Tibial nerve (tissue), 4 donors: Measurements from ENCODE around the gene MPHOSPH10.

Source experiments
- CTCF ChIP-seq, 5 experiments: fragments of 200-600 bp in 3 of 5; fragments of 450-650 bp in 2 of 5; sonication (generic) in 3 of 5; IDR thresholded peaks; one replicate each; pipeline ENCODE4 v1.5.1; 2016 to 2019; ENCODE audit warnings: antibody characterized with exemption in 5 of 5, mild to moderate bottlenecking in 3 of 5, moderate library complexity in 2 of 5
- EP300 ChIP-seq, 2 donors: sonication (generic); formaldehyde crosslinking; IDR thresholded peaks; one replicate each; pipeline ENCODE4 v1.6.1; 2017; ENCODE audit warnings: antibody characterized with exemption in 2 of 2, mild to moderate bottlenecking in 1 of 2
- POLR2A ChIP-seq, 2 donors: fragments of 450-650 bp; IDR thresholded peaks; one replicate each; pipeline ENCODE4 v1.6.1; 2017; ENCODE audit warnings: antibody characterized with exemption in 2 of 2, mild to moderate bottlenecking in 2 of 2, moderate library complexity in 2 of 2

GRCh38 chr2:71120195-71120594 lies 10.2 kb upstream of the MPHOSPH10 start:
- TF ChIP-seq CTCF (IDR thresholded peaks at IDR 0.05) (no peak), EP300 (IDR thresholded peaks at IDR 0.05) (no peak), POLR2A (IDR thresholded peaks at IDR 0.05) (no peak)
